ENCODE results near the gene CCDC74B.
"Not testable (repeated sequence)": the region's sequence is repeated elsewhere in the genome, so short reads cannot be mapped to it uniquely, and the experiment has no call there.

- TF ChIP-seq, protein P1, sequence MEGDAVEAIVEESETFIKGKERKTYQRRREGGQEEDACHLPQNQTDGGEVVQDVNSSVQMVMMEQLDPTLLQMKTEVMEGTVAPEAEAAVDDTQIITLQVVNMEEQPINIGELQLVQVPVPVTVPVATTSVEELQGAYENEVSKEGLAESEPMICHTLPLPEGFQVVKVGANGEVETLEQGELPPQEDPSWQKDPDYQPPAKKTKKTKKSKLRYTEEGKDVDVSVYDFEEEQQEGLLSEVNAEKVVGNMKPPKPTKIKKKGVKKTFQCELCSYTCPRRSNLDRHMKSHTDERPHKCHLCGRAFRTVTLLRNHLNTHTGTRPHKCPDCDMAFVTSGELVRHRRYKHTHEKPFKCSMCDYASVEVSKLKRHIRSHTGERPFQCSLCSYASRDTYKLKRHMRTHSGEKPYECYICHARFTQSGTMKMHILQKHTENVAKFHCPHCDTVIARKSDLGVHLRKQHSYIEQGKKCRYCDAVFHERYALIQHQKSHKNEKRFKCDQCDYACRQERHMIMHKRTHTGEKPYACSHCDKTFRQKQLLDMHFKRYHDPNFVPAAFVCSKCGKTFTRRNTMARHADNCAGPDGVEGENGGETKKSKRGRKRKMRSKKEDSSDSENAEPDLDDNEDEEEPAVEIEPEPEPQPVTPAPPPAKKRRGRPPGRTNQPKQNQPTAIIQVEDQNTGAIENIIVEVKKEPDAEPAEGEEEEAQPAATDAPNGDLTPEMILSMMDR (IDR thresholded peaks at IDR 0.05; ENCODE audit: low read depth, low read length) = not testable (repeated sequence)
- not testable (repeated sequence) for TF ChIP-seq POLR2A (IDR thresholded peaks at IDR 0.05; ENCODE audit: extremely low read depth, insufficient read length); MAX (IDR thresholded peaks at IDR 0.05; ENCODE audit: low read depth, low read length)
Measured at GRCh38 chr2:130188958-130189357, 44.0 kb upstream of the CCDC74B start.

Measured in NB4 (cell line).